ENCODE results near the gene UNC45A.

- TF ChIP-seq CTCF (IDR thresholded peaks at IDR 0.05; ENCODE audit: insufficient read depth, low read depth, low read length) (no peak), EZH2 (IDR thresholded peaks at IDR 0.05; ENCODE audit: insufficient read depth, low read length) (no peak)
Observed at GRCh38 chr15:90959894-90960293, 24.8 kb downstream of the UNC45A start.

Data from astrocyte (in vitro differentiated cells and primary cell).